SK-N-SH treated with all-trans-retinoic acid at 6 μM for 48 hours (cell line): ENCODE data around the gene CEP120.

ENCODE experiments used
- ARNTL ChIP-seq: fragments of 450-650 bp; formaldehyde crosslinking; IDR thresholded peaks from 2 replicates; pipeline ENCODE4 v1.5.0; 2020; ENCODE audit warnings: low read depth, mild to moderate bottlenecking, moderate library complexity, borderline replicate concordance
- CSDC2 ChIP-seq: fragments of 250-450 bp; sonication (Bioruptor Pico); IDR thresholded peaks from 2 replicates; pipeline ENCODE4 v1.5.0; 2020; ENCODE audit warnings: mild to moderate bottlenecking, moderate library complexity
- CSRNP3 ChIP-seq: fragments of 250-450 bp; sonication (Bioruptor Pico); IDR thresholded peaks from 2 replicates; pipeline ENCODE4 v1.5.1; 2021; ENCODE audit warnings: mild to moderate bottlenecking, moderate library complexity
- ESRRG ChIP-seq: fragments of 250-450 bp; sonication (Bioruptor Pico); IDR thresholded peaks from 2 replicates; pipeline ENCODE4 v1.6.1; 2021; ENCODE audit warnings: mild to moderate bottlenecking
- RARB ChIP-seq: fragments of 250-450 bp; sonication (Bioruptor Pico); IDR thresholded peaks from 2 replicates; pipeline ENCODE4 v1.8.0; 2021; ENCODE audit warnings: mild to moderate bottlenecking, moderate library complexity
- SNAI2 ChIP-seq: fragments of 250-450 bp; sonication (Bioruptor Pico); IDR thresholded peaks from 2 replicates; pipeline ENCODE4 v1.5.0; 2020; ENCODE audit warnings: mild to moderate bottlenecking, moderate library complexity
- TSHZ2 ChIP-seq: fragments of 250-450 bp; sonication (Bioruptor Pico); IDR thresholded peaks from 2 replicates; pipeline ENCODE4 v1.5.0; 2020; ENCODE audit warnings: mild to moderate bottlenecking, moderate library complexity
- ZFP3 ChIP-seq: fragments of 250-450 bp; sonication (Bioruptor Pico); IDR thresholded peaks from 2 replicates; pipeline ENCODE4 v1.5.0; 2020; ENCODE audit warnings: mild to moderate bottlenecking, moderate library complexity
- ZNF8 ChIP-seq: fragments of 450-650 bp; formaldehyde crosslinking; IDR thresholded peaks from 2 replicates; pipeline ENCODE4 v1.5.0; 2020; ENCODE audit warnings: mild to moderate bottlenecking, moderate library complexity
- TF ChIP-seq, protein P1 (sequence below): fragments of 250-450 bp; sonication (Bioruptor Pico); IDR thresholded peaks from 2 replicates; pipeline ENCODE4 v1.8.0; 2020; ENCODE audit warnings: mild to moderate bottlenecking, moderate library complexity, borderline replicate concordance

DNA sequence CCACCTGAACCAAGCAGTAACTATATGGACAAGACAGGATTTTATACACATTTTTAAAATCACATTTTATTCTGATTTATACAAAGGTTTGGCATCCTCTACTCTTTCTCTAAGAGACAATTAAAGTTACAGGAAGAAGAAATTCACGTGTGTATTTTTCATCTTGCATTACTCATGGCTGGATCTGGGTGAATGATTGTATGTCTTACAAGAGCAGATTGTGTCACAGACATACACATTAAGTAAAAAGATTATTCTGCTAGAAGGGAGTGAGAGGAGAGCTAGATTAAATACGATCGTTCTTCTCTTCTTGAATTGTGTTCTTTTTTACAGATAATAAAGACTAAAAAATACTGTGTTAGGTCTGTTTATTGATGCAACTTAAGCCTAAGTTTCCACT is 20.8 kb upstream of the CEP120 start:
- TF ChIP-seq SNAI2 (CRISPR knock-in tag) (no peak), ARNTL (no peak), CSDC2 (CRISPR knock-in tag) (no peak), CSRNP3 (CRISPR knock-in tag) (no peak), ZNF8 (CRISPR knock-in tag) (no peak), TSHZ2 (CRISPR knock-in tag) (no peak), RARB (no peak), ZFP3 (CRISPR knock-in tag) (no peak), ESRRG (no peak)
- TF ChIP-seq, protein P1, sequence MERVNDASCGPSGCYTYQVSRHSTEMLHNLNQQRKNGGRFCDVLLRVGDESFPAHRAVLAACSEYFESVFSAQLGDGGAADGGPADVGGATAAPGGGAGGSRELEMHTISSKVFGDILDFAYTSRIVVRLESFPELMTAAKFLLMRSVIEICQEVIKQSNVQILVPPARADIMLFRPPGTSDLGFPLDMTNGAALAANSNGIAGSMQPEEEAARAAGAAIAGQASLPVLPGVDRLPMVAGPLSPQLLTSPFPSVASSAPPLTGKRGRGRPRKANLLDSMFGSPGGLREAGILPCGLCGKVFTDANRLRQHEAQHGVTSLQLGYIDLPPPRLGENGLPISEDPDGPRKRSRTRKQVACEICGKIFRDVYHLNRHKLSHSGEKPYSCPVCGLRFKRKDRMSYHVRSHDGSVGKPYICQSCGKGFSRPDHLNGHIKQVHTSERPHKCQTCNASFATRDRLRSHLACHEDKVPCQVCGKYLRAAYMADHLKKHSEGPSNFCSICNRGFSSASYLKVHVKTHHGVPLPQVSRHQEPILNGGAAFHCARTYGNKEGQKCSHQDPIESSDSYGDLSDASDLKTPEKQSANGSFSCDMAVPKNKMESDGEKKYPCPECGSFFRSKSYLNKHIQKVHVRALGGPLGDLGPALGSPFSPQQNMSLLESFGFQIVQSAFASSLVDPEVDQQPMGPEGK (CRISPR knock-in tag), result no peak
